Fibroblast of lung (primary cell): ENCODE results near the gene CAVIN3. TPM values are rescaled to one million over a fixed set of nuclear protein-coding genes. Genes with fewer than 3 reads are reported as not detected.

Experiments used
- DNase-seq, 2 donors: peaks; one replicate each; pipeline versions ENCODE4 v3.0.0 to v3.0.0-alpha.2; 2010; ENCODE audit warnings: low read depth in 2 of 2
- H2AFZ ChIP-seq: 2 replicates; pipeline ENCODE4 v1.5.1; 2012; ENCODE audit warnings: low read length, control low read depth, inconsistent platforms
- H3K27ac ChIP-seq: 2 replicates; pipeline ENCODE4 v1.5.1; 2011; ENCODE audit warnings: low read length, control low read depth; ENCODE audit not compliant: insufficient read depth
- H3K27me3 ChIP-seq: 2 replicates; pipeline ENCODE4 v1.5.1; 2011; ENCODE audit warnings: mild to moderate bottlenecking, low read length; ENCODE audit not compliant: control insufficient read depth, insufficient read depth
- H3K36me3 ChIP-seq: 2 replicates; pipeline ENCODE4 v1.5.1; 2011; ENCODE audit warnings: low read length; ENCODE audit not compliant: control insufficient read depth, insufficient read depth
- H3K4me1 ChIP-seq: 2 replicates; pipeline ENCODE4 v1.5.1; 2011; ENCODE audit warnings: low read length; ENCODE audit not compliant: control insufficient read depth, insufficient read depth; ENCODE audit errors: extremely low read depth
- H3K4me2 ChIP-seq: 2 replicates; pipeline ENCODE4 v1.5.1; 2011; ENCODE audit warnings: low read length, control low read depth; ENCODE audit not compliant: insufficient read depth; ENCODE audit errors: extremely low read depth
- H3K4me3 ChIP-seq, 4 experiments: fragments of 200-600 bp in 1 of 4; sonication (generic) in 1 of 4; replicated peaks in 1 of 4; 2 replicates each; pipeline ENCODE4 v1.5.1; 2011 to 2016; ENCODE audit warnings: low read length in 4 of 4, low read depth in 3 of 4, mild to moderate bottlenecking in 3 of 4, control low read depth in 2 of 4, inconsistent platforms in 1 of 4, mixed read lengths in 1 of 4; ENCODE audit not compliant: insufficient read depth in 1 of 4; ENCODE audit errors: control extremely low read depth in 1 of 4
- H3K79me2 ChIP-seq: 2 replicates; pipeline ENCODE4 v1.5.1; 2012; ENCODE audit warnings: mild to moderate bottlenecking, low read length, inconsistent platforms; ENCODE audit not compliant: control insufficient read depth, insufficient read depth
- H3K9ac ChIP-seq: 2 replicates; pipeline ENCODE4 v1.5.1; 2011; ENCODE audit warnings: mild to moderate bottlenecking, low read length, control low read depth; ENCODE audit not compliant: insufficient read depth
- H3K9me3 ChIP-seq: 2 replicates; pipeline ENCODE4 v1.5.1; 2012; ENCODE audit warnings: low read depth, low read length; ENCODE audit not compliant: control insufficient read depth, insufficient read depth
- H4K20me1 ChIP-seq: 2 replicates; pipeline ENCODE4 v1.5.1; 2011; ENCODE audit warnings: low read length; ENCODE audit not compliant: control insufficient read depth, insufficient read depth; ENCODE audit errors: extremely low read depth
- EZH2 ChIP-seq: IDR thresholded peaks from 2 replicates; pipeline ENCODE4 v1.5.1; 2012; ENCODE audit warnings: low read length, control low read depth, mild to moderate bottlenecking; ENCODE audit errors: missing control alignments
- polyA plus RNA-seq, 2 donors: library from polyadenylated mRNA; depleted of rRNA in 1 of 2; stranded (reverse) in 1 of 2; unstranded in 1 of 2; fragments of >200 nt; gene quantifications; 2 replicates each; pipeline ENCODE4 v1.2.1, GENCODE V29; 2011 to 2012; ENCODE audit warnings: missing spikeins in 1 of 2
- total RNA-seq: library from RNA; depleted of rRNA; stranded (reverse); fragments of >200 nt; gene quantifications from 2 replicates; pipeline ENCODE4 v1.2.1, GENCODE V29; 2014
- TF ChIP-seq, protein P1 (sequence below), 2 donors: IDR thresholded peaks in 1 of 2; conservative IDR thresholded peaks in 1 of 2; 1 replicate in 1 of 2; 2 replicates in 1 of 2; pipeline ENCODE4 v1.5.1; 2011 to 2012; ENCODE audit warnings: low read length in 2 of 2, control low read depth in 1 of 2, inconsistent platforms in 1 of 2, low read depth in 1 of 2, mild to moderate bottlenecking in 1 of 2

The CAVIN3 gene
- total and polyA plus RNA-seq, 2 donors (not counting 1 experiment from before 2014, with no cell fraction given): 50.9 to 87.9 TPM

DNA sequence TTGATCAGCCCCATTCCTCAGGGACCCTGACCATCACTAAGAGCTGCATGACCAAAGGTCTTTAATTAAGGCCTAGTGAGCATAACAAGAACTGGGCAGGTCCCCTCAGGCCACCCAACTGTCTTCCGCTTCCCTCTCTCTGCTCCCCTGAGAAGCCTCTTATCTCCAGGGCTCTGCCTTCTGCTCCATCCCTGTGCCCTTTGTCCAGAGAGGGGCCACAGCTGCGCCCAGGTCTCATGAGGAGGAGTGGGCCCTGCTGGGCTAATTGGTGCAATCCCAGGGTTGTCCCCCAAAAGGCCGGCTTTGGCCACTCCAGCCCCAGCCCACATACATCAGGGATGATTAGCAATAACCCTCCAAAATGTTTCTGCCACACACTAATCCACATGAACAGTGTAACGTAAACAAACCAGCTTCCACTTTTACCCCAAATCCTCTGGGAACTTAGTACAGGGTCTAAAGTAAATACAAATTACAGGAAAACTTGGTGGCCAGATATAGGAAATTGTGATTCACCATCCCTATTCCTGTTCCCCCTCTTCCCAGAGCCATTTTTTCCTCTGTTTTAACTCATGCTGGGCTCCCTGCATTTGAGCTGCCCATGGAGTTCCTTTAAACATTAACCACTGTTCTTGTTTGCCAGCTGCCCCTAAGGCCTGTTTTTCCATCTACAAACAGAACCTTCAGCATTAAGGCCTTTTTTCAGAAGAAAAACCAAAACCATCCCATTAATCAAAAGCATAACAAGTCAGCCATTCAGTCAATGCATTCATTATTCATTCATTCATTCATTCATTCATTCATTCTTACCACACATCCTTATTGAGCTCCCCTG, 34.6 kb upstream of the CAVIN3 start:
- H3K4me2 ChIP-seq: no peak overlapping the region
- TF ChIP-seq EZH2: no peak
- TF ChIP-seq, protein P1, sequence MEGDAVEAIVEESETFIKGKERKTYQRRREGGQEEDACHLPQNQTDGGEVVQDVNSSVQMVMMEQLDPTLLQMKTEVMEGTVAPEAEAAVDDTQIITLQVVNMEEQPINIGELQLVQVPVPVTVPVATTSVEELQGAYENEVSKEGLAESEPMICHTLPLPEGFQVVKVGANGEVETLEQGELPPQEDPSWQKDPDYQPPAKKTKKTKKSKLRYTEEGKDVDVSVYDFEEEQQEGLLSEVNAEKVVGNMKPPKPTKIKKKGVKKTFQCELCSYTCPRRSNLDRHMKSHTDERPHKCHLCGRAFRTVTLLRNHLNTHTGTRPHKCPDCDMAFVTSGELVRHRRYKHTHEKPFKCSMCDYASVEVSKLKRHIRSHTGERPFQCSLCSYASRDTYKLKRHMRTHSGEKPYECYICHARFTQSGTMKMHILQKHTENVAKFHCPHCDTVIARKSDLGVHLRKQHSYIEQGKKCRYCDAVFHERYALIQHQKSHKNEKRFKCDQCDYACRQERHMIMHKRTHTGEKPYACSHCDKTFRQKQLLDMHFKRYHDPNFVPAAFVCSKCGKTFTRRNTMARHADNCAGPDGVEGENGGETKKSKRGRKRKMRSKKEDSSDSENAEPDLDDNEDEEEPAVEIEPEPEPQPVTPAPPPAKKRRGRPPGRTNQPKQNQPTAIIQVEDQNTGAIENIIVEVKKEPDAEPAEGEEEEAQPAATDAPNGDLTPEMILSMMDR (conservative IDR thresholded peaks at IDR 0.05 in 1 of 2, IDR thresholded peaks at IDR 0.05 in 1 of 2; ENCODE audit: low read depth in 1 of 2, low read length in 2 of 2): no peak
- no peaks in the 10 kb centered on the region for H4K20me1 ChIP-seq
- no peak overlapping the region for H2AFZ ChIP-seq
- no peaks in the 10 kb centered on the region for H3K36me3 ChIP-seq
- peaks cover 14% of the 10 kb centered on the region for H3K4me1 ChIP-seq
- no peak overlapping the region for H3K4me3 ChIP-seq
- H3K27ac ChIP-seq: no peak overlapping the region
- no peak overlapping the region for H3K9ac ChIP-seq
- no peaks in the 10 kb centered on the region for H3K9me3 ChIP-seq
- no peaks in the 10 kb centered on the region for H3K79me2 ChIP-seq
- no peaks in the 10 kb centered on the region for H3K27me3 ChIP-seq
- DNase-seq: no peak

GRCh38 chr11:6353367-6353987, 33.2 kb upstream of the CAVIN3 start:
- peak; percentile 23 to 53 for DNase-seq
- Histone ChIP-seq H3K9me3 (no peaks in the 10 kb centered on the region), H3K79me2 (no peaks in the 10 kb centered on the region), H3K36me3 (no peaks in the 10 kb centered on the region), H3K4me2 (no peak overlapping the region), H3K4me3 (no peak overlapping the region), H4K20me1 (no peaks in the 10 kb centered on the region), H3K9ac (no peak overlapping the region), H3K27me3 (no peaks in the 10 kb centered on the region), H3K4me1 (peaks cover 14% of the 10 kb centered on the region), H2AFZ (peak overlapping the region; percentile 57), H3K27ac (no peak overlapping the region)
- TF ChIP-seq EZH2: no peak
- TF ChIP-seq, protein P1 (conservative IDR thresholded peaks at IDR 0.05 in 1 of 2, IDR thresholded peaks at IDR 0.05 in 1 of 2; ENCODE audit: low read depth in 1 of 2, low read length in 2 of 2): peak; percentile 90 to 99

GRCh38 chr11:6351782-6352382, 31.6 kb upstream of the CAVIN3 start:
- Histone ChIP-seq H3K4me2 (no peak overlapping the region), H3K27me3 (no peaks in the 10 kb centered on the region), H3K36me3 (no peaks in the 10 kb centered on the region), H3K4me1 (peaks cover 6% of the 10 kb centered on the region), H3K9ac (no peak overlapping the region), H3K27ac (no peak overlapping the region), H2AFZ (no peak overlapping the region), H3K9me3 (no peaks in the 10 kb centered on the region), H3K4me3 (no peak overlapping the region), H3K79me2 (no peaks in the 10 kb centered on the region), H4K20me1 (no peaks in the 10 kb centered on the region)
- no peak for DNase-seq
- no peak for TF ChIP-seq EZH2
- TF ChIP-seq, protein P1 (conservative IDR thresholded peaks at IDR 0.05 in 1 of 2, IDR thresholded peaks at IDR 0.05 in 1 of 2; ENCODE audit: low read depth in 1 of 2, low read length in 2 of 2): no peak
